Activated T-helper 1 cell treated with anti-CD3 and anti-CD28 coated beads, Interleukin-2, amount 50 U/mL, for 16 hours (primary cell): ENCODE results near the gene SCYGR4.
"Not testable (repeated sequence)": the region's sequence is repeated elsewhere in the genome, so short reads cannot be mapped to it uniquely, and the experiment has no call there.

Source experiments
- DNase-seq, 2 donors: peaks; one replicate each; pipeline ENCODE4 v3.0.0-alpha.2; 2020; ENCODE audit warnings: low read depth in 1 of 2, low spot score in 1 of 2

Gene SCYGR4

GRCh38 chr2:227665189-227665940 is 48.1 kb downstream of the SCYGR4 start:
- DNase-seq = no peak

DNA sequence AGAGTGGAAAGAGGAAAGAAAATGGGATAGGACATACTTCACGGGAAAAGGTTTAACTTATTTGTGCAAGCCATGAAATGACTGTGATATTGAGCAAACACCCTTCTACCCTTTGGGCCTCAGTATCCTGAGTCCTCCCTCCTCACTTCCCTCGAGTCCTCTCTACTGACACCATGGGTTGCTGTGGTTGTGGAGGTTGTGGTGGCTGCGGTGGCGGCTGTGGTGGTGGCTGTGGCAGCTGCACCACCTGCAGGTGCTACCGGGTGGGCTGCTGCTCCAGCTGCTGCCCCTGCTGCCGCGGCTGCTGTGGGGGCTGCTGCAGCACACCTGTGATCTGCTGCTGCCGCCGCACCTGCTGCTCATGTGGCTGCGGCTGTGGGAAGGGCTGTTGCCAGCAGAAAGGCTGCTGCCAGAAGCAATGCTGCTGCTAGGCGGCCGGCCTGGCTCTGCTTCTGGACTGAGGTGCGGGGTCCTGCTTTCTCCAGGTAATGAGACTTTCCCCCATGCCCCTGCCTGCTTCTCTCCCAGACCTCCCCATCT is 49.4 kb downstream of the SCYGR4 start, which contains the start of gene SCYGR5:
TSS of gene SCYGR5 (plus strand) at position 174 of the 540 bp plus-strand sequence. CDS start at position 174, 0 bp downstream.
- DNase-seq = not testable (repeated sequence)
